RWPE1 (cell line): ENCODE data around the gene PRMT5.

Experiments used
- CTCF ChIA-PET: fragments of 350-600 bp; sonication (Branson Sonifier 250); formaldehyde crosslinking; extraction: SDS; loops from one replicate; lab custom pipeline; 2021; lab: Yijun Ruan, JAX
- POLR2A ChIA-PET: fragments of 400-600 bp; formaldehyde crosslinking; extraction: SDS; loops from one replicate; lab custom pipeline; 2020; ENCODE audit warnings: antibody characterized with exemption; ENCODE audit not compliant: low non-redundant PET; lab: Yijun Ruan, JAX
- DNase-seq: peaks from one replicate; pipeline ENCODE4 v3.0.0; 2012; ENCODE audit warnings: low spot score
- H3K27ac ChIP-seq: fragments of 450-650 bp; 2 replicates; pipeline ENCODE4 v1.5.1; 2017
- TF ChIP-seq, protein P1 (sequence below): fragments of 450-650 bp; conservative IDR thresholded peaks from 2 replicates; pipeline ENCODE4 v1.5.1; 2017; ENCODE audit warnings: low read depth, mild to moderate bottlenecking

The PRMT5 gene

DNA sequence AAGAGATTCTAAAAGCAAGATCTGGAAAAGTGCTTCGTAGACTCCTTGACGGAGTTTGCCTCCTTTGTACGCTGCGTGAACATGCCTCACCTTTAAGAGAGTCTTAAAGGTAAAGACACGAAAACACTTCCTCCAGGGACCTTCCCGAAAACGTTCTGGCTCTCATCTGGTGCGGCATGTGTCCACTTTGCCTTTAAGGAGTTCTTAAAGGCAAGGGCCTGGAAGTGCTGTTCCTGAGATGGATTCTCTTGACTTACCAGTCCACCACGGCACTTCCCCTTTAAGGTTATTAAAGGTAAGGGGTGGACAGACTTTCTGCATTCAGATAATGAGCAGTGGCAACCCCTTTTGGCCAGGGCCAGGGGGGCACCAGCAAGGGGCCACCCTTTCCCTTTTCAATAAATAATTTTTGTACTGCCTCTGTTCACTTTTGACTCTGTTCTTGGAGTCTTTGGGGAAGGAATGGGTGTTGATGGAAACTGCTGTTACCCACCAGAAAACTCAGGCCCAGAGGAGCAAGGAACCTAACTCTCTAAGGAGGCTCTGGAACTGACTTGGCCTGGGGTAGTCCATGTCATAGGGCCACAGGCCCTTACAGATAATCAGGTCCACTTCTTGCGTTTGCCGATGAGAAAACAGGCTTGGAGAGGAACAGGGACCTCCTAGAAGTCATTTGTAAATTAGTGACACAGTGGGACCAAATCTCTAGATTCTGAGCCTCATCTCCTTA is 41.8 kb downstream of the PRMT5 start:
- ChIA-PET POLR2A (no interaction called here), CTCF (interaction anchor here (1.1 to 1.5 kb wide), 5 partner anchors 9 to 65 kb away, joined by 3 to 8 read pairs (median 3); no protein-coding TSS in a partner anchor)
- peak; percentile 69 for DNase-seq

DNA sequence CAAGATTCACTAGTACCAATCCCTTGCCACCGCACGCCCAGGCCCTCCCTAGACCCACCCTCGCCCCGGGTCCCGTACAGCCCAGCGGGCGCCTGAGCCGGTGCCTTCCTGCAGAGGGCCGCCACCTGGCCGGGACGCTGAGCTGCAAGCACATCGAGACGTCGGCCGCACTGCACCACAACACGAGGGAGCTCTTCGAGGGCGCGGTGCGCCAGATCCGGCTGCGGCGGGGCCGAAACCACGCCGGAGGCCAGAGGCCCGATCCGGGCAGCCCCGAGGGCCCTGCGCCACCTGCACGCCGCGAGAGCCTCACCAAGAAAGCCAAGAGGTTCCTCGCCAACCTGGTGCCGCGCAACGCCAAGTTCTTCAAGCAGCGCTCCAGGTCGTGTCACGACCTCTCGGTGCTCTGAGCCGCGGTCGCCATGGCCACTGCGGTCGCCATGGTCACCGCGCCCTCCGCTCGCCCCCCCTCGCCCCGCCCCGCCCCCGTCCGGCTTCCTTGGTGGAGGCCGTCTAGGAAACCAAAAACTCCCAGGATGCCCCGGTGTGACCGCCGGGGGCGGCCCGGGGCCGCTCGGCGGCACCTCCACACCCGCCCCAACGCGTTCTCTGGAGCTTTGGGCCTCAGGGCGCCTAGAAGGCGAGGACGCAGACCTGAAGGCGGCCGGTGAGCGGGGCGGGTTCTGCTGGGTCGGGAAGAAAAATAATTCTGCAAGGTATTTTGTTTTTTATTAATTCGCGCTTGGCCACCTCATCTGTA is 42.5 kb downstream of the PRMT5 start:
- H3K27ac ChIP-seq, result peak overlapping the region; percentile 88
- DNase-seq, result peak; percentile 77
- ChIA-PET POLR2A (no interaction called here), CTCF (interaction anchor here (0.6 to 6.4 kb wide), 7 partner anchors 10 to 330 kb away, joined by 3 to 40 read pairs (median 3); partner anchors contain the start of gene LRP10)
- TF ChIP-seq, protein P1, sequence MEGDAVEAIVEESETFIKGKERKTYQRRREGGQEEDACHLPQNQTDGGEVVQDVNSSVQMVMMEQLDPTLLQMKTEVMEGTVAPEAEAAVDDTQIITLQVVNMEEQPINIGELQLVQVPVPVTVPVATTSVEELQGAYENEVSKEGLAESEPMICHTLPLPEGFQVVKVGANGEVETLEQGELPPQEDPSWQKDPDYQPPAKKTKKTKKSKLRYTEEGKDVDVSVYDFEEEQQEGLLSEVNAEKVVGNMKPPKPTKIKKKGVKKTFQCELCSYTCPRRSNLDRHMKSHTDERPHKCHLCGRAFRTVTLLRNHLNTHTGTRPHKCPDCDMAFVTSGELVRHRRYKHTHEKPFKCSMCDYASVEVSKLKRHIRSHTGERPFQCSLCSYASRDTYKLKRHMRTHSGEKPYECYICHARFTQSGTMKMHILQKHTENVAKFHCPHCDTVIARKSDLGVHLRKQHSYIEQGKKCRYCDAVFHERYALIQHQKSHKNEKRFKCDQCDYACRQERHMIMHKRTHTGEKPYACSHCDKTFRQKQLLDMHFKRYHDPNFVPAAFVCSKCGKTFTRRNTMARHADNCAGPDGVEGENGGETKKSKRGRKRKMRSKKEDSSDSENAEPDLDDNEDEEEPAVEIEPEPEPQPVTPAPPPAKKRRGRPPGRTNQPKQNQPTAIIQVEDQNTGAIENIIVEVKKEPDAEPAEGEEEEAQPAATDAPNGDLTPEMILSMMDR, result no peak

More for the DNA sequence above, 41.8 kb downstream of the PRMT5 start:
- TF ChIP-seq, protein P1, result no peak
- H3K27ac ChIP-seq, result peak overlapping the region; percentile 88

DNA sequence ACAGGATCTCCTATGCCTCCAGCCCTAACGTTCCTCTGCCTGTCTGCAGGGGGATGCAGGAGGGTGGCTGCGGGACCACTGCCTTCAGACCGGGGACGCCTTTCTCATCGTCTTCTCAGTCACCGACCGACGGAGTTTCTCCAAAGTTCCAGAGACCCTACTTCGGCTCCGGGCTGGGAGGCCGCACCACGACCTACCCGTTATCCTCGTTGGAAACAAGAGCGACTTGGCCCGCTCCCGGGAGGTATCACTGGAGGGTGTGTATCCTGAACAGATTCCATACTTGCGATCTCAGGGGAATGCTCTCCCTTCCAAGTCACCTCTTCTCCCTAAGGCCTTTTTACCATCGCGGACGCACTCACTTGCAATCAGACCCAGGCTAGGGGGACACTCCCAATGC is 43.2 kb downstream of the PRMT5 start:
- ChIA-PET CTCF (interaction anchor here (0.6 to 6.4 kb wide), 5 partner anchors 13 to 329 kb away, joined by 3 to 40 read pairs (median 4); partner anchors contain the start of gene LRP10), POLR2A (no interaction called here)
- peak overlapping the region; percentile 88 for H3K27ac ChIP-seq
- no peak for DNase-seq
- TF ChIP-seq, protein P1, result no peak

DNA sequence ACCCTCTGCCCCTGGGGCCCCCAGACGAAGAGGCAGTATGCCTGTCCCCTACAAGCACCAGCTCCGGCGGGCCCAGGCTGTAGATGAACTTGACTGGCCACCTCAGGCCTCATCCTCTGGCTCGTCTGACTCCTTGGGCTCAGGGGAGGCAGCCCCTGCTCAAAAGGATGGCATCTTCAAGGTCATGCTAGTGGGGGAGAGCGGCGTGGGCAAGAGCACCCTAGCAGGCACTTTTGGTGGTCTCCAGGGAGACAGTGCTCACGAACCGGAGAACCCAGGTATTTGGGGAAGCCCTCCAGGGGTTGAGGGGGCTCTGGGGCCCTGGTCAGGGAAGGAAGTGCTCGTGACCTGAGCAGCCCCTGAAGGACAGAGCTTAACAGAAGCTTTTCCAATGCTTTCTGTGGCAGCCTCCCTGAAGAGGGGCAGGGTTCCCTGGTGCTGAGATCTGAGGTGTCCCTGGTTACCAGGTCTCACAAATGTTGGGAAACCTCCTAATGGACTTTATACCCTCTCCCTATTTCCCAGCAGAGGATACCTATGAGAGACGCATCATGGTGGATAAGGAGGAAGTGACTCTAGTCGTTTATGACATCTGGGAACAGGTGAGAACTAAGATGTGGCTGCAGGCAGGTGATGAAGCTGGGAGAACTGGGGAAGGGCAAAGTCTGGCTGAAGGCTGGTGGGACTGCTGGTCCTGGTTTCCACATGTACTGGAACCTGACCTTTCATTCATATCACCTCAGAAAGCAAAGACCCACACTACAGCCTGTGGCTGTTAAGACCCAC is 44.2 kb downstream of the PRMT5 start:
- H3K27ac ChIP-seq, result no peak overlapping the region
- no peak for DNase-seq
- TF ChIP-seq, protein P1, result no peak
- ChIA-PET CTCF (interaction anchor here (0.6 to 6.4 kb wide), 5 partner anchors 12 to 328 kb away, joined by 3 to 40 read pairs (median 4); partner anchors contain the start of gene LRP10), POLR2A (no interaction called here)

DNA sequence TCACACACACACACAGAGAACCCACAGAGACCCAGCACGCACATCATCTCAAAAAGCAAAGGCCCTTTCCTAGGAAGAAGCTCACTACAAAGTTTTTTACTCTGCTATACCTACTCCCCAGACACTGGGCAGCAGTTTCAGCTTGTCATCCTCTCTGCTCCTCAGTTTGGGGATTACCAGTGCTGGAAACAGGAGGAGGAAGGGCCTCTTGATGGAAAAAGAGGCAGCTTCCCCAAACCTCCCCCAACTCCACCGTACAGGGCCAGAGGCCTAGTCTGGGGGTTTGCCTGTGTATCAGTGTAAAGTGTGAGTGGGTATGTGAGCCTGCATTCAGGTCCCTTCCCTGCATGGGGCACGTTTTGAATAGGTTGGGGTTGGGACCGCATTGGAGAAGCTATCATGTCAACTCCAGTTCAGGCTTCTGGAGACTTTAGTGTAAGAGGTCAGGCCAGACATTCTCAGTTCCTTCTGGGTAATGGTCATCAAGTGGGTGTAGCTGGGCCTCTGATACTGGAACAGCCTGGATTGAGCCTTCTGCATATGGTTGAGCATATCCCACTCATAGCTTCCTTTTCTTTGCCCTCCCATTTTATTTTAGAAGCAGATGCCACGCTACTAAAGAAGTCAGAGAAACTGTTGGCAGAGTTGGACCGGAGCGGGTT is 45.0 kb downstream of the PRMT5 start:
- ChIA-PET POLR2A (no interaction called here), CTCF (interaction anchor here (0.7 to 6.4 kb wide), 2 partner anchors 11 to 328 kb away, joined by 3 to 40 read pairs; partner anchors contain the start of gene LRP10)
- peak overlapping the region; percentile 27; the same call in 1 of the 2 replicates for H3K27ac ChIP-seq
- DNase-seq, result no peak
- TF ChIP-seq, protein P1, result no peak
